Spleen (tissue), 7 donors: ENCODE data around the gene UBE2L6.

Experiments used
- POLR2A ChIP-seq, 3 donors: fragments of 450-650 bp; IDR thresholded peaks; one replicate each; pipeline ENCODE4 v1.5.1; 2017; ENCODE audit warnings: antibody characterized with exemption in 3 of 3, mild to moderate bottlenecking in 1 of 3
- TF ChIP-seq, protein P1 (sequence below), 11 experiments: fragments of 200-600 bp in 7 of 11; fragments of 450-650 bp in 4 of 11; sonication (generic) in 4 of 11; IDR thresholded peaks in 8 of 11; conservative IDR thresholded peaks in 3 of 11; 1 replicate in 7 of 11; 2 replicates in 4 of 11; pipeline versions ENCODE4 v1.4.0 to v1.8.0; 2016 to 2021; ENCODE audit warnings: antibody characterized with exemption in 11 of 11, inconsistent platforms in 4 of 11, mild to moderate bottlenecking in 1 of 11
- donor health status: DM: no; HTN: no; CAD: no; lungs with moderate emphysema.
- donor health status: DM: no; HTN: no; CAD: no.
- donor health status: DM: no; HTN: no; CAD: no.

DNA sequence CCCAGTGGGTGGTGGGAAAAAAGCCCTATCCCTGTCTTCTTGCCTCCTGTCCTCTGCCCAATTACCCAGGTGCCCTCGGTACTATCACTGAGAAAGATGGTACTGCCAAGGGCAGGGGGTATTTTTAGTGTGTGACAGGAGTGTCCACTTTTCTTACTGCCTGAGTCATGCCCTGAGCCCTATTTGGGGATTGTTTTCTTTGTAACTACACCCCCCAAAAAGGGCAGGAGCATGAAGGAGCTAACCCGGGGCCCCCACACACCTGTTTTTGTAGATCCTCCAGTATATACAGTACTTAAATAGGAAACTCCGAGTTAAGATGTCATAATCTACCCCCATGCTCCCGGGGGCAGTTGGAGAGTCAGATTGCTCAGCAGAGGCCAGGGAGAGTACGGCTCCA is 26.3 kb downstream of the UBE2L6 start:
- TF ChIP-seq POLR2A (IDR thresholded peaks at IDR 0.05) = no peak
- TF ChIP-seq, protein P1, sequence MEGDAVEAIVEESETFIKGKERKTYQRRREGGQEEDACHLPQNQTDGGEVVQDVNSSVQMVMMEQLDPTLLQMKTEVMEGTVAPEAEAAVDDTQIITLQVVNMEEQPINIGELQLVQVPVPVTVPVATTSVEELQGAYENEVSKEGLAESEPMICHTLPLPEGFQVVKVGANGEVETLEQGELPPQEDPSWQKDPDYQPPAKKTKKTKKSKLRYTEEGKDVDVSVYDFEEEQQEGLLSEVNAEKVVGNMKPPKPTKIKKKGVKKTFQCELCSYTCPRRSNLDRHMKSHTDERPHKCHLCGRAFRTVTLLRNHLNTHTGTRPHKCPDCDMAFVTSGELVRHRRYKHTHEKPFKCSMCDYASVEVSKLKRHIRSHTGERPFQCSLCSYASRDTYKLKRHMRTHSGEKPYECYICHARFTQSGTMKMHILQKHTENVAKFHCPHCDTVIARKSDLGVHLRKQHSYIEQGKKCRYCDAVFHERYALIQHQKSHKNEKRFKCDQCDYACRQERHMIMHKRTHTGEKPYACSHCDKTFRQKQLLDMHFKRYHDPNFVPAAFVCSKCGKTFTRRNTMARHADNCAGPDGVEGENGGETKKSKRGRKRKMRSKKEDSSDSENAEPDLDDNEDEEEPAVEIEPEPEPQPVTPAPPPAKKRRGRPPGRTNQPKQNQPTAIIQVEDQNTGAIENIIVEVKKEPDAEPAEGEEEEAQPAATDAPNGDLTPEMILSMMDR (IDR thresholded peaks at IDR 0.05 in 8 of 11, conservative IDR thresholded peaks at IDR 0.05 in 3 of 11) = no peak
